IPS-11a (cell line): Measurements from ENCODE around the gene LRP10.
A peak's percentile ranks its signal among the peaks of the same experiment; 100 is the strongest.

Source experiments
- H3K4me3 ChIP-seq: one replicate; pipeline ENCODE4 v1.5.1; 2013; ENCODE audit warnings: low read depth, low read length, control low read depth

LRP10 gene

DNA sequence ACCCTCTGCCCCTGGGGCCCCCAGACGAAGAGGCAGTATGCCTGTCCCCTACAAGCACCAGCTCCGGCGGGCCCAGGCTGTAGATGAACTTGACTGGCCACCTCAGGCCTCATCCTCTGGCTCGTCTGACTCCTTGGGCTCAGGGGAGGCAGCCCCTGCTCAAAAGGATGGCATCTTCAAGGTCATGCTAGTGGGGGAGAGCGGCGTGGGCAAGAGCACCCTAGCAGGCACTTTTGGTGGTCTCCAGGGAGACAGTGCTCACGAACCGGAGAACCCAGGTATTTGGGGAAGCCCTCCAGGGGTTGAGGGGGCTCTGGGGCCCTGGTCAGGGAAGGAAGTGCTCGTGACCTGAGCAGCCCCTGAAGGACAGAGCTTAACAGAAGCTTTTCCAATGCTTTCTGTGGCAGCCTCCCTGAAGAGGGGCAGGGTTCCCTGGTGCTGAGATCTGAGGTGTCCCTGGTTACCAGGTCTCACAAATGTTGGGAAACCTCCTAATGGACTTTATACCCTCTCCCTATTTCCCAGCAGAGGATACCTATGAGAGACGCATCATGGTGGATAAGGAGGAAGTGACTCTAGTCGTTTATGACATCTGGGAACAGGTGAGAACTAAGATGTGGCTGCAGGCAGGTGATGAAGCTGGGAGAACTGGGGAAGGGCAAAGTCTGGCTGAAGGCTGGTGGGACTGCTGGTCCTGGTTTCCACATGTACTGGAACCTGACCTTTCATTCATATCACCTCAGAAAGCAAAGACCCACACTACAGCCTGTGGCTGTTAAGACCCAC lies 13.4 kb downstream of the LRP10 start:
- H3K4me3 ChIP-seq = no peak overlapping the region

DNA sequence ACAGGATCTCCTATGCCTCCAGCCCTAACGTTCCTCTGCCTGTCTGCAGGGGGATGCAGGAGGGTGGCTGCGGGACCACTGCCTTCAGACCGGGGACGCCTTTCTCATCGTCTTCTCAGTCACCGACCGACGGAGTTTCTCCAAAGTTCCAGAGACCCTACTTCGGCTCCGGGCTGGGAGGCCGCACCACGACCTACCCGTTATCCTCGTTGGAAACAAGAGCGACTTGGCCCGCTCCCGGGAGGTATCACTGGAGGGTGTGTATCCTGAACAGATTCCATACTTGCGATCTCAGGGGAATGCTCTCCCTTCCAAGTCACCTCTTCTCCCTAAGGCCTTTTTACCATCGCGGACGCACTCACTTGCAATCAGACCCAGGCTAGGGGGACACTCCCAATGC lies 14.4 kb downstream of the LRP10 start:
- H3K4me3 ChIP-seq = peak overlapping the region; percentile 46

- H3K4me3 ChIP-seq = peak overlapping the region; percentile 58
Observed at GRCh38 chr14:22886500-22887259, 15.1 kb downstream of the LRP10 start.

GRCh38 chr14:22887260-22887989 lies 15.9 kb downstream of the LRP10 start:
- H3K4me3 ChIP-seq = peak overlapping the region; percentile 58

GRCh38 chr14:22887990-22888378 lies 16.4 kb downstream of the LRP10 start:
- H3K4me3 ChIP-seq = no peak overlapping the region

DNA sequence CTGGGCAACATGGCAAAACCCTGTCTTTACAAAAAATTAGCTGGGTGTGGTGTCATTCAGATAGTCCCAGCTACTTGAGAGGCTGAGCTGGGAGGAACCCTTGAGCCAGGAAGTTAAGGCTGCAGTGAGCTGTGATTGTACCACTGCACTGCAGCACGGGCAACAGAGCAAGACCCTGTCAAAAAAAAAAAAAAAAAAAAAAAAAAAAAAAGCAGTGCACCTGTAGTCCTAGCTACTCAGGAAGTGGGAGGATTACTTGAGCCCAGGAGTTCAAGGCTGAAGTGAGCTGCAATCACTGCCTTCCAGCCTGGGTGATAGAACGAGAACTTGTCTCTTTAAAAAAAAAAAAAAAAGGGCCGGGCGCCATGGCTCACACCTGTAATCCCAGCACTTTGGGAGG lies 17.1 kb downstream of the LRP10 start:
- H3K4me3 ChIP-seq = no peak overlapping the region

DNA sequence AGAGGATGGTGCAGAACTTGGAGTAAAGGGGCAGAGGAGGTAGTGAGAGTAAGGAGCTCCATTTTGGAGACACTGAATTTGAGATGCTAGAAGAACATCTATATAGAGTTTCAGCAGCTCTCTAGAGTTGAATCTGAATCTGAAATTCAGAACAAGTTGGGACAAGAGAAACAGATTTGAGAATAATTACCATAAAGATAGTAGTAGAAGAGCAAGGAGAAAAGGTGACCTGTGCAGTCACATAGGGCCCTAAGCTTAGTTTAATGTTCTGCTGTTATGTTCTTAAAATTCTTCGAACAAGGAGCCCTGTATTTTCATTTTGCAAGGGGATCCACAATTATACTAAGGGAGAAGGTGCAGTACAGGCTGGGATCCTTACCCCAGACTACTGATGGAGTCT lies 18.9 kb downstream of the LRP10 start:
- no peak overlapping the region for H3K4me3 ChIP-seq

DNA sequence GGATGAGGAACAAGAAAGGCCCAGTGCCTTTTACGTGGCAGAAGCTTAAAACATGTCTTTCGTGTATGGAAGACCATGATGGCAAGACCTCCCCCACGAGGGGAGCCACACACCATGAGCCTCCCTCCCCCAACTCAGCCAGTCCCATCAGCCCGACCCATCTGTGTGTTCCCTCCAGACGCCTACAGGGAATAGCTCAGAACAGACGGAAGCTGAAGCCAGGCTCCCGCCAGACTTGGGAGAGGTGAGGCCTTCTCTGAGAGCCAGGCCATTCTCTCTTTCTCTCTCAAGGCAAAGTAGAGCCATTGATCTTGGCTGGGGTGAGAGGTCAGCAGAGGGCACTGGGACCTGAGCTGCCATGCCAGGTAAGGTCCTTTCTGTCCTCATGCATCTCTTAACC lies 20.9 kb downstream of the LRP10 start:
- H3K4me3 ChIP-seq = no peak overlapping the region

DNA sequence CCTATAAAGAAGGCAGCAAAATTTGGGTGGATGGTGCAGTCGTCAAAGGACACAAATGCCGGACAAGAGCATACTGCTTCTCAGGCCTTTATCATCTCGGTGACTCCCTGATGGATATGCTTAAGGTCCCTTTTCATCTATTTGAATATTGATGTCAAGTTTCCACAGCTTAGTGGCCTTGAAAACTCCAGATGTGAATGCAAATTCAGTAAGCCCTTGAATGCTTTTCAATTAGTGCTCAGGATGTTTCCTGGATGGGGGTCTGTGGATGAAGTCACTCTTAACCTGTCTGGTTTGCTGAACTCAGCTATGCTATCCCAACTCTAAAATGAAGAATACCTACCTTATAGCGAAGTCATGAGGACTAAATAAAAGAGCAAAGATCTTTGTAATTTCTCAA lies 22.2 kb downstream of the LRP10 start:
- H3K4me3 ChIP-seq = no peak overlapping the region

DNA sequence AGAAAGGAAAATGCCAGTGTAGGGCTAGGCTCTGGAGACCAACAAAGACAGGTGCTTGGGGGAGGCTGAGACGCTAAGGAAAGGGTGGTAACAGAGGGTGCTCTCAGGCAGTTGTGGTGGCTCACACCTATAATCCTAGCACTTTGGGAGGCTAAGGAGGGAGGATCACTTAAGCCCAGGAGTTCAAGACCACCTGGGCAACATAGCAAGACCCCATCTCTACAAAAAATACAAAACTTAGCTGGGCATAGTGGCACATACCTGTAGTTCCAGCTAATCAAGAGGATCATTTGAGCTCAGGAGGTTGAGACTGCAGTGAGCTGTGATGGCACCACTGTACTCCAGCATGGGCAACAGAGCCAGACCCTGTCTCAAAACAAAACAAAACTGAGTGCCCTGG lies 23.9 kb downstream of the LRP10 start:
- no peak overlapping the region for H3K4me3 ChIP-seq

DNA sequence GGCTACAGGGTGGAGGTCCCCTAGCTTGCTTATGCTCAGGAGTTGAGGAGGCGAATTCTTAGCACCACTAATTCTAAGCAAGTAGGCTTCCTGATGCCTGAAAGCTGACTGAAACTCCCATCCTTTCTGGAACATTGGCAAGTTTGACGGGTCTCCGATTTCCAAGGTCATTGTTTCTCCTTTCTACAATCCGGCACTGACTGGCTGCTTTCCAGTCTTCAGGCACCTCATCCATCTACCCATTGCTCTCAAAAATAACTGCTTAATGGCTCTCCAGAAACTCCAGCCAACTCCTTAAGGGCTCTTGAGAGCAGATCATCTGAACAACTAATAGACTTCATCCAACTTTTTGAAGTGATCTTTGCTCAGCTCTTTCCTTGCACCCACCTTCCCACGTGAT lies 24.8 kb downstream of the LRP10 start:
- no peak overlapping the region for H3K4me3 ChIP-seq

GRCh38 chr14:22896760-22897159 lies 25.2 kb downstream of the LRP10 start:
- H3K4me3 ChIP-seq = no peak overlapping the region

GRCh38 chr14:22897357-22897756 lies 25.8 kb downstream of the LRP10 start:
- no peak overlapping the region for H3K4me3 ChIP-seq

GRCh38 chr14:22898302-22899090 lies 27.0 kb downstream of the LRP10 start:
- H3K4me3 ChIP-seq = no peak overlapping the region

DNA sequence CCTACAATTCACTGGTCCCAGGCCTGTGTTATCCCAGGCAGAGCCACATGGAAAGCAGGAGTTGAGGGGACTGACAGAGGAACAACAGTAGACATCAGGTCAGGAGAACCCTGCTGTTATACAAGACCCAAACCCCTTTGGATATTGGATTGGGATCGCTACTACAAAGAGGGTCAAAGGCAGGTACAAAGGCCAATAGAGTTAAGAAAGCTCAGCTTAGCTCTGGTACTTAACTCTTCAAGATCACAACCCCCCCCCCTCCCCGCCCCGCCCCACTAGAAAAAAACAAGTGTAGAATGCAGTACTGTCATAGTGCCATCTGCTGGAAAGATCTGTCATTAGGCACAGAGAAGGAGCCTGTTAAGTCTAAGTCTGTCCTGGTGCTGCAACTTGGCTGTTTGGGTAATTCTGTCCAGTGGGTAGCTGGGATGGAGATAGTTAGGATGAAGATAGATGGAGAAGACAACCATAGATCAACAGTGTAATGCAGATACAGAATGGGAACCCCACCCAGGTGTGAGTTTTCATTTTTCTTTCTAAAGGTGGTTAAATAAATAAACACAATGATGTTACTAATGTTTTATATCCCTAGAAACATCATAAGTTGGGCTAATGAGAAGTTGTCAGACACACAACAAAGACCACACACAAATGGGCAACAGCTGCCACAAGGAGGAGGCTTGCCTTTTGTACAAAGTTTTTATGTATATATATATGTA lies 28.7 kb downstream of the LRP10 start:
- no peak overlapping the region for H3K4me3 ChIP-seq

DNA sequence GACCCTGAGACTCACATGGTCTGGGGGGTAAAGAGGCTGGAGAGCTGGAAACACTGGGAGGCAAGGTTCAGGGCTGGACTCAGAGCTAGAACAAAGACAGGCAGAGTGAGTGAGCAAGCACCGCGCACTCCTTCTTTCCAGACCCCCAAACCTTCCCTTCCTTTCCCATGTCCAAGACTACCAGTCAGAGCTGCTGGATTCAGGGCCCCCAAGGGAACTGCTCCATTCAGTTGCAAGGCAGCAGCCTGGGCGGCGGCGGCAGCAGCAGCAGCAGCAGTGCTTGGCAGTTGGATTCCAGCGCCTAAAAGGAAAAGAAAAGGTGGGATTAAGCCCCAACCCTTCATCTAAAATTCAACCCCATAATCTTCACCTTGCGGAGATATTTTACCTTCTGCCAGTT lies 30.3 kb downstream of the LRP10 start:
- H3K4me3 ChIP-seq = no peak overlapping the region

DNA sequence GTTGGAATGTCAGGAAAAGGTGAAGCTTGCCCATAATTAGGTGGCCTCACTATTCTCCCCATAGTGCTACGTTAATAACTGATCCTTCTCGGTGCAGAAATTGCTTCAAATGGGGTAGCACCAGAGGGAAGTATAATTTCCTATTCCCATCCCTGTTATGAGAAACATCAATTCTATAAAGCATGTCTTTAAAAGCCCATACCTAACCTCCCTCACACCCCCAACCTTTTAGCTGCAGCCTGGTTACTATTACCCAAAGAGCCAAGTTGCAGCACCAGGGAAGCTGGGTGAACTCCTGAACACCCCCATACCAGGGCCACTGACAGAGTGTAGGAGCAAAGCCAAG lies 32.2 kb downstream of the LRP10 start:
- H3K4me3 ChIP-seq = no peak overlapping the region

- H3K4me3 ChIP-seq = no peak overlapping the region
Observed at GRCh38 chr14:22905627-22906026, 34.1 kb downstream of the LRP10 start.

GRCh38 chr14:22906073-22906472 lies 34.5 kb downstream of the LRP10 start:
- no peak overlapping the region for H3K4me3 ChIP-seq

DNA sequence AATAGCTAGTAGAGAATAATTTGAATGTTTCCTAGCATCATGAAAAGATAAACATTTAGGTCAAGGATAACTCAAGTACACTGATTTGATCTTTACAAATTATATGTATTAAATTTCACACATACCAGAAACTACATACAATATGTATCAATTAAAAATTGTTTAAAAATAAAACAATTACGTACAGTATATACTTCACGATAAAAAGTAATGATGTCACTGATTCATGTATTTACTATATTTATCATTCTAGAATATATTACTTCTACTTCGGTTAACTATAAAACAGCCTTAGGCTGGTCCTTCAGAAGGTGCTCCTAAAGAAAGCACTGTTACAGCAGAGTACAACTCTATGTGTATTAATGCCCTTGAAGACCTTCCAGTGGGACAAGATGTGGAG lies 35.9 kb downstream of the LRP10 start:
- H3K4me3 ChIP-seq = no peak overlapping the region
